HK-2 (cell line): ENCODE data around the gene FCAR.
"Not testable (repeated sequence)": the region's sequence is repeated elsewhere in the genome, so short reads cannot be mapped to it uniquely, and the experiment has no call there.

ENCODE experiments used
- DNase-seq: peaks from one replicate; pipeline ENCODE4 v3.0.0-alpha.2; 2018; ENCODE audit not compliant: unreplicated experiment

The FCAR gene

DNA sequence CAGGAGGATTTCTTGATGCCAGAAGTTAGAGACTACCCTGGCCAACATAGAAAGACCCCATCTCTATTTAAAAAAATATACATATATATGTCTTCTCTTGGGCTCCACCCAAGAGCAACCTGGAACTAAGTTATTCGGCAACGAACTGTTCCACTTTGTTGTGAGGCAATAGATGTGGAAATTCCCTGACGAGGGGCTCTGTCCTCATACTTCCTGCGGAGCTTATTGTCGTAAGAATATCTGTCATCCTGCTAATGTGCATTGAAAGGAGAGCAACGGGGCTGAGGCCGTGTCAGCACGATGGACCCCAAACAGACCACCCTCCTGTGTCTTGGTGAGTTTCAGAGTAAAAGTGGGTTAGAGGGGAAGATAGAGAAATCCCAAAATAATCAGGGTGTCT lies at the start of gene FCAR:
Gene FCAR (plus strand): TSS at position 246 of the 400 bp plus-strand sequence. CDS start 55 bp downstream, at position 301.
- no peak for DNase-seq

DNA sequence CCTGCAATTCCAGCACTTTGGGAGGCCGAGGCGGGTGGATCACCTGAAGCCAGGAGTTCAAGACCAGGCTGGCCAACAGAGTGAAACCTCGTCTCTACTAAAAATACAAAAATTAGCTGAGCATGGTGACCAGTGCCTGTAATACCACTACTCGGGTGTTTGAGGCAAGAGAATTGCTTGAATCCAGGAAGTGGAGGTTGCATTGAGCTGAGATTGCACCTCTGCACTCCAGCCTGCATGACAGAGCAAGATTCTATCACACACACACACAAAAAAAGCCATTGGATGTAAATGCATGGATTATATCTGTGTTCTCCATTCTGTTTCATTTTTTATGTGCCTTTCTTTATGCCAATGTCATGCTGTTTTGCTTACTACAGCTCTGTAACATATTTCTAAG lies 49.6 kb upstream of the FCAR start:
- not testable (repeated sequence) for DNase-seq

DNA sequence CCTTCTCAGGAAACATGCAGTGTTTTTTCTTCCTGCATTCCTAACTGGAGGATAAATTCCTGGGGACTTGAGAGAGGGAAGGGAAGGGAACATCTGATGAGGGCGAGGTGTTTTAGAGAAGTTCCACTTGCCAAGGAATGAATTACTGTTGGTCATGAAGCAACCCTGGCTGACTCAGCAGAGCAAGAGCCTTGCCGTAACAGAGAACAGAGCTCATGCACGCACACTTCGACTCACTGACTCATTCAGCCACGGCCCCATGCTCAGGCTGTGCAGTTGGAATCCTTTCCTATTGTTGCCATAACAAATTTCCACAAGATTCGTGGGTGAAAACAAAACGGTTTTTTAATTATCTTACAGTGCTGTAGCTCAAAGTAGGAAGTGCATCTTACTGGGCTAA lies 48.7 kb upstream of the FCAR start:
- DNase-seq = not testable (repeated sequence)

DNA sequence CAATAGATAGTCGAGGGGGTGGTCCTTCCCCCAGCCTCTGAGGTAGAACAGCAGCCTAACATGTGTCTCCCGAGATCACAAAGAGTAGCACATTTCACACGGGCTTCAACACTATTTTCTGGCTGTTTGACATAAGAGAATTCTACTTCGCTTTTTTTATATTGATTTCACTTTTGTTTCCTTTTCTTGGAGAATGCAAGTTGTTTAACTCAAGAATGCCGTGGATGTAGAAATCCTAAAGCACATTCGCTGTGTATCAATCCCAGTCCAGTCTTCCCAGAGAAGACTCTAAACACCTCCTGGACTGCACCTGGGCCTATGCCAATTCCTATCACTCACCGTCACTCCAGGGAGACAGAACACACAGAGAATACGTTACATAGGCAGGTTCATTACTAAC lies 46.0 kb upstream of the FCAR start:
- DNase-seq = not testable (repeated sequence)

DNA sequence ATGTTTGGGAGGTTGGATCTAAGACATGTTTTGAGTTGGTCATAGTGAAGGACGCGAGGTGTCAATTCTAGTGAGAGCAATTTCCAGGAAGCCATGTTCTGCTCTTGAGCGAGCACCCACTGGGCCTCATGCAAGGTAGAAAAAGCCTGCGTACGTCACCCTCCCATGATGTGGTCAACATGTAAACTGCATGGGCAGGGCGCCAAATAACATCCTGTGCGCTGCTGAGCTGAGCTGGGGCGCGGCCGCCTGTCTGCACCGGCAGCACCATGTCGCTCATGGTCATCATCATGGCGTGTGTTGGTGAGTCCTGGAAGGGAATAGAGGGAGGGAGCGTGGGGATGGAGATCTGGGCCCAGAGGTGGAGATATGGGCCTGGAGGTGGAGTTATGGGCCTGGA lies 41.5 kb upstream of the FCAR start, which contains the start of gene KIR2DS4:
Gene KIR2DS4 (plus strand): TSS at position 181 of the 400 bp plus-strand sequence.
- DNase-seq = not testable (repeated sequence)

DNA sequence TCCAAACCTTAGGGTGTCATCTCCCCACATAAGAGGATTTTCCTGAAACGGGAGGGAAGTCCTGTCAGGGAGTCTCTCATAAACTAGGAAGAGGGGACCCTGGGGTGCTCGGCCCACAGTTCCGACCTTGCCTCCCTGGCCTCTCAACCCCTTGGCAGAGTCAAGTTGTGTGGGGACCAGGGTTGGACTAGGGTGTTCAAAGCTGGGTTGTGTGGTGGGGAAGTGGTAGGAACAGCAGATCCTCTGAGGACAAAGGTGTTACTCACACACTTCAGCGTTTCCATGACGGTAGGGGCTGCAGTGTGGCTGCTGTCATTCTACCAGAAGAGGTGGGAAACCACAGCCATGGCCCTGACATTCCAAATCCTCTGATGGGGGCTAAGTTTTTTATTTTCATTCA lies 38.9 kb upstream of the FCAR start:
- not testable (repeated sequence) for DNase-seq

DNA sequence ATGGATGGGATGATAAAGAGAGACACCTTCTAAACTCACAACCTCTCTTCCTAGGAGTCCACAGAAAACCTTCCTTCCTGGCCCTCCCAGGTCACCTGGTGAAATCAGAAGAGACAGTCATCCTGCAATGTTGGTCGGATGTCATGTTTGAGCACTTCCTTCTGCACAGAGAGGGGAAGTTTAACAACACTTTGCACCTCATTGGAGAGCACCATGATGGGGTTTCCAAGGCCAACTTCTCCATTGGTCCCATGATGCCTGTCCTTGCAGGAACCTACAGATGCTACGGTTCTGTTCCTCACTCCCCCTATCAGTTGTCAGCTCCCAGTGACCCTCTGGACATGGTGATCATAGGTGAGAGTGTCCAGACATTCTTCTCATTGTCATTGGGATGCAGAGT lies 36.5 kb upstream of the FCAR start:
- not testable (repeated sequence) for DNase-seq

DNA sequence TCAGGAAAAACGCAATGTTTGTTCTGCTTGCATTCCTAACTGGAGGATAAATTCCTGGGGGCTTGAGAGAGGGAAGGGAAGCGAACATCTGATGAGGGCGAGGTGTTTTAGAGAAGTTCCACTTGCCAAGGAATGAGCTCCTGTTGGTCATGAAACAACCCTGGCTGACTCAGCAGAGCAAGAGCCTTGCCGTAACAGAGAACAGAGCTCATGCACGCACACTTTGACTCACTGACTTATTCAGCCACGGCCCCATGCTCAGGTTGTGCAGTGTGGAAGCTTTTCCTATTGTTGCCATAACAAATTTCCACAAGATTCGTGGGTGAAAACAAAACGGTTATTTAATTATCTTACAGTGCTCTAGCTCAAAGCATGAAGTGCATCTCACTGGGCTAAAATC lies 30.9 kb upstream of the FCAR start:
- not testable (repeated sequence) for DNase-seq

DNA sequence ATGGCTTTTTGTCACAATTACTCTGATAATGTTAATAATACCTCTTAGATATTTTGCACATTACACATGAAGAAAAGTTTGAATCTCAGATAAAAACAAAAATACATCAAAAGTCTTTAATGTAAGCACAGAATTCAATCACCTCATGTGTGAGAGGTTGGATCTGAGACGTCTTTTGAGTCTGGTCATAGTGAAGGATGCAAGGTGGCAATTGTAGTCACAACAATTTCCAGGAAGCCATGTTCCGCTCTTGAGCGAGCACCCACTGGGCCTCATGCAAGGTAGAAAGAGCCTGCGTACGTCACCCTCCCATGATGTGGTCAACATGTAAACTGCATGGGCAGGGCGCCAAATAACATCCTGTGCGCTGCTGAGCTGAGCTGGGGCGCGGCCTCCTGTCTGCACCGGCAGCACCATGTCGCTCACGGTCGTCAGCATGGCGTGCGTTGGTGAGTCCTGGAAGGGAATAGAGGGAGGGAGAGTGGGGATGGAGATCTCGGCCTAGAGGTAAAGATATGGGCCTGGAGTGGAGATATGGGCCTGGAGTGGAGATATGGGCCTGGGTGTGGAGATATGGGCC lies 23.9 kb upstream of the FCAR start, which contains the start of gene KIR3DL2:
Gene KIR3DL2 (plus strand): TSS at position 383 of the 580 bp plus-strand sequence. CDS start 33 bp downstream, at position 416.
- not testable (repeated sequence) for DNase-seq

DNA sequence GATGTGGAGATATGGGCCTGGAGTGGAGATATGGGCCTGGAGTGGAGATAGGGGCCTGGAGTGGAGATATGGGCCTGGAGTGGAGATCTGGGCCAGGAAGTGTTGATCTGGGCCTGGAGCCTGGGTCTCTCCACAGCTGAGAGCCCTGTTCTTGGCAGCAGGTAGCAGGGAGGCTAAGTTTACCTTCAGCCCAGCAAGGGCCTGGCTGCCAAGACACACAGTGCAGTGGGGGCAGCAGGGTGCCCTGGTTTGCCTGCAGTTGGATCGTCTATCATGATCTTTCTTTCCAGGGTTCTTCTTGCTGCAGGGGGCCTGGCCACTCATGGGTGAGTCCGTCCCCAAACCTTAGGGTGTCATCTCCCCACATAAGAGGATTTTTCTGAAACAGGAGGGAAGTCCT lies 23.1 kb upstream of the FCAR start:
- DNase-seq = no peak

DNA sequence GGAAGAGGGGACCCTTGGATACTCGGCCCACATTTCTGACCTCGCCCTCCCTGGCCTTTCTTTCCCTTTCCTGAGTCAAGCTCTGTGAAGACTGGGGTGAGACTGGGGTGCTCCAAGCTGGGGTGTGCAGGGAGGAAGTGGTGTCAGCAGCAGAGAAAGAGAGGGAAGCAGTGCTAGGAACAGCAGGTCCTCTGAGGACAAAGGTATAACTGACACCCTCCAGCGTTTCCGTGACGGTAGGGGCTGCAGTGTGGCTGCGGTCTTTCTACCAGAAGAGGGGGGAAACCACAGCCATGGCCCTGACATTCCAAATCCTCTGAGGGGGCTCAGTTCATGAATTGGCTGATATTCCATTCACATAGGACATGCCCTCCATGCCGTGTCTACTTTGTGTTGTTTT lies 22.7 kb upstream of the FCAR start:
- DNase-seq = no peak

DNA sequence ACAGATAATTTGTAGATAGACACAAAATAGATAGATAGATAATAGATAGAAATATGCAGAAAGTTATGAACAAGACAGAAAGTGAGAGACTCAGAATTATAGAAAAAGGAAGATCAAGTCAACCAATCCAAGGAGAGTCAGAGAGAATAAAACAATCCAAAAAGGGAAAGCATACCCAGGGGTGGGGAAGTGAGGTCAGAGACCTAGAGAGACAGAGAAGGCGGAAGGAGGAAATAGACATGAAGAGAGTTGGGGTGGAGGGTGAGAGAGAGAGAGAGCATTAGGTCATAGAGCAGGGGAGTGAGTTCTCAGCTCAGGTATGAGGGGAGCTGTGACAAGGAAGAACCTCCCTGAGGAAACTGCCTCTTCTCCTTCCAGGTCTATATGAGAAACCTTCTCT lies 18.8 kb upstream of the FCAR start:
- DNase-seq = not testable (repeated sequence)

DNA sequence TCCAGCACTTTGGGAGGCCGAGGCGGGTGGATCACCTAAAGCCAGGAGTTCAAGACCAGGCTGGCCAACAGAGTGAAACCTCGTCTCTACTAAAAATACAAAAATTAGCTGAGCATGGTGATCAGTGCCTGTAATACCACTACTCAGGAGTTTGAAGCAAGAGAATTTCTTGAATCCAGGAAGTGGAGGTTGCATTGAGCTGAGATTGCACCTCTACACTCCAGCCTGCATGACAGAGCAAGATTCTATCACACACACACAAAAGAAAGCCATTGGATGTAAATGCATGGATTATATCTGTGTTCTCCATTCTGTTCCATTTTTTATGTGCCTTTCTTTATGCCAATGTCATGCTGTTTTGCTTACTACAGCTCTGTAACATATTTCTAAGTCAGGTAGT lies 15.6 kb upstream of the FCAR start:
- DNase-seq = not testable (repeated sequence)

DNA sequence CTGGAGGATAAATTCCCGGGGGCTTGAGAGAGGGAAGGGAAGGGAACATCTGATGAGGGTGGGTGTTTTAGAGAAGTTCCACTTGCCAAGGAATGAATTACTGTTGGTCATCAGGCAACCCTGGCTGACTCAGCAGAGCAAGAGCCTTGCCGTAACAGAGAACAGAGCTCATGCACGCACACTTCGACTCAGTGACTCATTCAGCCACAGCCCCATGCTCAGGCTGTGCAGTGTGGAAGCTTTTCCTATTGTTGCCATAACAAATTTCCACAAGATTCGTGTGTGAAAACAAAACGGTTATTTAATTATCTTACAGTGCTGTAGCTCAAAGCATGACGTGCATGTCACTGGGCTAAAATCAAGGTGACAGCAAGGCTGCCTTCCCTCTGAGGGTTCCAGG lies 14.6 kb upstream of the FCAR start:
- peak; percentile 47 for DNase-seq

DNA sequence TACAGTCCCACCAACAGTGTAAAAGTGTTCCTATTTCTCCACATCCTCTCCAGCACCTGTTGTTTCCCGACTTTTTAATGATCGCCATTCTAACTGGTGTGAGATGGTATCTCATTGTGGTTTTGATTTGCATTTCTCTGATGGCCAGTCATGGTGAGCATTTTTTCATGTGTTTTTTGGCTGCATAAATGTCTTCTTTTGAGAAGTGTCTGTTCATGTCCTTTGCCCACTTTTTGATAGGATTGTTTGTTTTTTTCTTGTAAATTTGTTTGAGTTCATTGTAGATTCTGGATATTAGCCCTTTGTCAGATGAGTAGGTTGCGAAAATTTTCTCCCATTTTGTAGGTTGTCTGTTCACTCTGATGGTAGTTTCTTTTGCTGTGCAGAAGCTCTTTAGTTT lies 10.6 kb upstream of the FCAR start:
- not testable (repeated sequence) for DNase-seq

DNA sequence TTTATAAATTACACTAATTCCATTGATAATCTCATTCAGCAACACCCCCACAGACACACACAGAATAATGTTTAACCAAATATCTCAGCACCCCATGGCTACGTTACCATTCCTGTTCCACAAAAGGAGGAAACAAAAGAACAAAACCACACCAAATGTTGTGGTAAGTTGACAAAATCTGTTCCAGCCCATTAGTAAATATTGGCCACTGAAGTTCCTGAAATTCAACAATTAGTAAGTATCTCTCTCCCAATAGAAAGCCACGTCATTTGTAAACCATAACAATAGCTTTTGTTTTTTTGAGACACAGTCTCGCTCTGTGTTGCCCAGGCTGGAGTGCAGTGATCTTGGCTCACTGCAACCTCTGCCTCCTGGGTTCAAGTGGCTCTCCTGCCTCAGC lies 2.3 kb upstream of the FCAR start:
- DNase-seq = no peak

DNA sequence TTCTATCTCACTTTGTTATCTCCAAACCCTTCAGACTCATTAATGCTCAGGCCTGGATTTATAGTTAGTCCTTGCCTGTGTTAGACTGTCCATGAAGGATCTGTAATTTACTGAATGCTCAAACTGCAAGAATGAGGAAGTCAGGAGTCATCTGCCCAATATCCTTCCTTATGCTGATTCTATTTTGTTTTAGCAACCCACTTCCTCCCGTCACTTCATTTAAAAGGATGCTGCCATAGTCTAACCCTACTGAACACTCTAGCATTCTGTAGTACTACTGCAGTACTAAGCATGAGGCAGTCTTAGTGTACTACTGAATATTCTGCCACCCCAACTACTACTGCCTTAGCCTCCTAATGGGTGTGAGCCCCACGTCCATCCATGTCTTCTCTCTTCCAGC lies 1.5 kb downstream of the FCAR start:
- DNase-seq = no peak

DNA sequence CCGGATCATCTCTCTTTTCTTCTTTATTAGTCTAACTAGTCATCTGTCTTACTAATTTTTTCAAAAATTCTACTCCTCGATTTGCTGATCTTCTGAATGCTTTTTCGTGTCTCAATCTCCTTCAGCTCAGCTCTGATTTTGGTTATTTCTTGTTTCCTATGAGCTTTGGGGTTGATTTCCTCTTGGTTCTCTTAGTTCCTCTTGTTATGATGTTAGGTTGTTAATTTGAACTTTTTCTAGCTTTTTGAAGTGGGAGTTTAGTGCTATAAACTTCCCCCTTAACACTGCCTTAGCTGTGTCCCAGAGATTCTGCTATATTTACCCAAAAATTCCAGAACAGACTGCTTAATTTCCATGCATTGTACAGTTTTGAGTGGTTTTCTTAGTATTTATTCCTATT lies 3.4 kb downstream of the FCAR start:
- no peak for DNase-seq

DNA sequence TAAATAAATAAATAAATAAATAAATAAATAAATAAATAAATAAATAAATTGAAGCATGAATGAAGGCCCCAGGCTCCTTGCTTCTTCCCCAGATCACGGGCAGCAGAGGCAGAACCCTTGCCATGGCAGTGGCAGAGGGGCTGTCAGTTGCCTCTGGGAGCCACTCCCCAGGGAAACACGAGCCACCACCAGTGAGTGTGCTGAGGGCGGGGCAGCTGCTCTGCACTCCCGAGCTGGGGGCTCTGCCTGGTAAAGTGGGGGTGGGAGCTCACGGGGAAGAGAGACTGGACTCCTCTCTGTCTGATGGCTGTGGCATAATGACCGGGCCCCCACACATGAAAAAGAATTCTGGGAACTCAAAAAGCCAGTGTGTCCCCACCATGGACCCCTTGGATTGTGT lies 7.8 kb downstream of the FCAR start:
- DNase-seq = no peak

DNA sequence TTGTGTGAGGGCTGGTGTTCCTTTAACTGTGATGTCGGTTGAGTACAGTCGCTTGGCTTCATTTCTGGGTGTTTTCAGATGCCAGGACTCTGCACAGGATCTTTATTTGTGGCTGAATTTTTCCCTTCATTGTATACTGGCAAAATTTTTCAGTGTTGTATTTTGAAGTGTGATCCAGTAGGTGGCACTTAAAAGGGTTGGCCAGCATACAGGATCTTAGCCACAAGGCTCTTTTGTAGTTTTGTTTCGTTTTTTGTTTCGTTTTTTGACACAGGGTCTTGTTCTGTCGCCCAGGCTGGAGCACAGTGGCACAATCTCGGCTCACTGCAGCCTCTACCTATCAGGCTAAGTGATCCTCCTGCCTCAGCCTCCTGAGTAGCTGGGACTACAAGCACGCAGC lies 8.7 kb downstream of the FCAR start:
- DNase-seq = no peak

DNA sequence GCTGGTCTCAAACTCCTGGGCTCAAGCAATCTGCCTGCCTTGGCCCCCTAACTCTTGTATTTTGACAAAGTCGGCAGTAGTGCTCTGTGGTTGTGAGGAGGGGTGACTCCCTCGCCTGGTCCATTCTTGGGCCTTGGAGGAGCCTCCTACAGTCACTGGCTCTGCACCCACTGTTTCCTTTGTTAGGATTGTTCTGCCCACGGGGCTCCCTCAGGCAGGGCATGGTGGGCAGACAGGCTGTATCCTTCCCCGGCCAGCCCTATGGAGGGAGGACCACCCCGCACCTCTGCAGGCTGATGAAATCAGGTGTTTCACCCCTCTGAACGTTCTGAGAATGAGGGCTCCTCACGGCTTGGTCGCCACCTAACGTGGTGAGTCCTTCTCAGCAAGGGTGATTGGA lies 9.2 kb downstream of the FCAR start:
- DNase-seq = no peak

DNA sequence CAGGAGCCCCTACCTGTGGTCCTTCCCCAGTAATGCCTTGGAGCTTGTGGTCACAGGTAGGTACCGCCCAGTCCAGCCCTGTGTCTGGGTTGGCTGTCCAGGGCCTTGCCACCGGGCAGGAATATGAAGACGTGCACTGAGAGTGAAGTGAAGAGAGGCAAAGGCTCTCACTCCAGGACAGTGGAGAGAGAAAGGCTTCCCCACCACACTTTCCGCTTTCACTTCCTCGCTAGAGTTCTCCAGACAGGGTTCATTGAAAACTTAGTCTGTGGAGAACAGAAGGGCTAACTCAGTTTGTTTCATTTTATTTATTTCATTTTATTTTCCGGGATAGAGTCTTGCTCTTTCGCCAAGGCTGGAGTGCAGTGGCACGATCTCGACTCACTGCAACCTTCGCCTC lies 14.2 kb downstream of the FCAR start:
- DNase-seq = no peak

DNA sequence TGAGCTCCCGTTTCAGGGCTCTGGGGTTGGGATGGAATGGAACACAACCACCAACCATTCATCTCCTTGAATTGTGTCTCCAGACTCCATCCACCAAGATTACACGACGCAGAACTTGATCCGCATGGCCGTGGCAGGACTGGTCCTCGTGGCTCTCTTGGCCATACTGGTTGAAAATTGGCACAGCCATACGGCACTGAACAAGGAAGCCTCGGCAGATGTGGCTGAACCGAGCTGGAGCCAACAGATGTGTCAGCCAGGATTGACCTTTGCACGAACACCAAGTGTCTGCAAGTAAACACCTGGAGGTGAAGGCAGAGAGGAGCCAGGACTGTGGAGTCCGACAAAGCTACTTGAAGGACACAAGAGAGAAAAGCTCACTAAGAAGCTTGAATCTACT lies 15.5 kb downstream of the FCAR start:
- DNase-seq = no peak

DNA sequence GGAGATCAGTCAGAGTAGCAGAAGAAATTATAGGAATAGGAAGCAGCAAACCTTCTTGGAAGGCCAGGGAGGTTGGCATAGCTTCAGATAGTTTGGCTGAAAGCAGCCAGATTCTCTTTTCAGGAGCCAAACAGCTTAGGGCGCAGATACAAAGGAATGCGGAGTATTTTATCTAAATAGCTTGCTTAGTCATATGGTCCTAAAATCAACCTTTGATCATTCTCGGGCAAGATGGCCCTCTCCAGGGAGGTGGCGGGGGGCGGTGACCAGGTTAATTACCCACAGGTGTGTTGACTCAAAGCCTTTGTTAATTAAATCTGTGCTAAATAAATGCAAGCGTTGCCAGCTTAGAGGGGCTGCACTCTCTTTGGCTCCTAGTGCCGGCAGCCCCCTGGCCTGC lies 19.4 kb downstream of the FCAR start:
- DNase-seq = no peak
